OCI-LY3 (cell line): ENCODE results near the gene SH3BP2.
A peak's percentile ranks its signal among the peaks of the same experiment; 100 is the strongest.

Source experiments
- H2AFZ ChIP-seq: fragments of 200-600, 300-600 bp; shearing (Covaris generic); 2 replicates; pipeline ENCODE4 v1.6.0; 2014; ENCODE audit warnings: antibody characterized with exemption, low read depth, low read length
- H3K27ac ChIP-seq: fragments of 200-600, 300-600 bp; sonication (generic); 2 replicates; pipeline ENCODE4 v1.5.1; 2014; ENCODE audit warnings: mild to moderate bottlenecking, low read length, moderate library complexity, mixed read lengths
- H3K27me3 ChIP-seq: fragments of 200-600, 300-600 bp; sonication (generic); 2 replicates; pipeline ENCODE4 v1.6.1; 2014; ENCODE audit warnings: low read depth, low read length, mixed read lengths
- H3K36me3 ChIP-seq: fragments of 200-600, 300-600 bp; sonication (generic); replicated peaks from 2 replicates; pipeline ENCODE3; 2014; ENCODE audit warnings: low read depth, low read length, mixed read lengths
- H3K4me1 ChIP-seq: fragments of 300-600, 200-600 bp; sonication (generic); 2 replicates; pipeline ENCODE4 v1.6.1; 2014; ENCODE audit warnings: low read length, mixed read lengths
- H3K4me2 ChIP-seq: fragments of 200-600, 300-600 bp; sonication (generic); 2 replicates; pipeline ENCODE4 v1.6.1; 2014; ENCODE audit warnings: low read length, mixed read lengths
- H3K4me3 ChIP-seq: fragments of 300-600, 200-600 bp; sonication (generic); 2 replicates; pipeline ENCODE4 v1.5.1; 2014; ENCODE audit warnings: antibody characterized with exemption, mild to moderate bottlenecking, low read length, moderate library complexity
- H3K79me2 ChIP-seq: fragments of 300-600, 200-600 bp; shearing (Covaris generic); 2 replicates; pipeline ENCODE4 v1.6.1; 2014; ENCODE audit warnings: mild to moderate bottlenecking, low read length, mixed read lengths
- H3K9ac ChIP-seq: fragments of 300-600, 200-600 bp; shearing (Covaris generic); 2 replicates; pipeline ENCODE4 v1.6.0; 2014; ENCODE audit warnings: mild to moderate bottlenecking, low read length, moderate library complexity
- H3K9me3 ChIP-seq: fragments of 200-600, 300-600 bp; shearing (Covaris generic); 2 replicates; pipeline ENCODE4 v1.6.1; 2014; ENCODE audit warnings: low read length, mixed read lengths; ENCODE audit not compliant: insufficient read depth
- H4K20me1 ChIP-seq: fragments of 200-600, 300-600 bp; sonication (generic); 2 replicates; pipeline ENCODE4 v1.6.1; 2016; ENCODE audit warnings: low read length, mixed read lengths; ENCODE audit not compliant: insufficient read depth
- CTCF ChIP-seq: fragments of 200-600, 300-600 bp; sonication (generic); IDR thresholded peaks from 2 replicates; pipeline ENCODE4 v1.5.1; 2014; ENCODE audit warnings: antibody characterized with exemption, low read length, low read depth
- EZH2phosphoT487 ChIP-seq: fragments of 200-600 bp; shearing (Covaris generic); IDR thresholded peaks from 2 replicates; pipeline ENCODE4 v1.6.1; 2018; ENCODE audit warnings: antibody characterized with exemption, mixed run types, low read depth

The SH3BP2 gene

GRCh38 chr4:2791518-2792395 lies 1.1 kb upstream of the SH3BP2 start:
- Histone ChIP-seq H2AFZ (no peak overlapping the region), H3K4me1 (peaks cover 43% of the 10 kb centered on the region), H3K79me2 (no peaks in the 10 kb centered on the region), H3K9ac (no peak overlapping the region), H3K27me3 (no peaks in the 10 kb centered on the region), H3K36me3 (no peaks in the 10 kb centered on the region), H3K4me3 (no peak overlapping the region), H3K9me3 (no peaks in the 10 kb centered on the region), H3K4me2 (no peak overlapping the region), H3K27ac (no peak overlapping the region), H4K20me1 (no peaks in the 10 kb centered on the region)
- TF ChIP-seq CTCF (no peak), EZH2phosphoT487 (no peak)

GRCh38 chr4:2792396-2792710 lies 532 bp upstream of the SH3BP2 start:
- no peak overlapping the region for H2AFZ ChIP-seq
- no peak overlapping the region for H3K4me2 ChIP-seq
- H3K4me1 ChIP-seq = peaks cover 37% of the 10 kb centered on the region
- H3K9ac ChIP-seq = no peak overlapping the region
- no peak overlapping the region for H3K27ac ChIP-seq
- no peak for TF ChIP-seq EZH2phosphoT487
- no peak for TF ChIP-seq CTCF
- H4K20me1 ChIP-seq = no peaks in the 10 kb centered on the region
- no peaks in the 10 kb centered on the region for H3K9me3 ChIP-seq
- no peak overlapping the region for H3K4me3 ChIP-seq
- H3K36me3 ChIP-seq = no peaks in the 10 kb centered on the region
- H3K27me3 ChIP-seq = no peaks in the 10 kb centered on the region
- no peaks in the 10 kb centered on the region for H3K79me2 ChIP-seq

GRCh38 chr4:2793586-2794485 lies 951 bp downstream of the SH3BP2 start:
- Histone ChIP-seq H3K36me3 (no peaks in the 10 kb centered on the region), H3K9ac (peak overlapping the region; percentile 35; the same call in 1 of the 2 replicates), H2AFZ (no peak overlapping the region), H3K27ac (peak overlapping the region; percentile 2; the same call in 1 of the 2 replicates), H3K4me1 (peaks cover 43% of the 10 kb centered on the region), H4K20me1 (no peaks in the 10 kb centered on the region), H3K9me3 (no peaks in the 10 kb centered on the region), H3K27me3 (no peaks in the 10 kb centered on the region), H3K79me2 (no peaks in the 10 kb centered on the region), H3K4me3 (peak overlapping the region; percentile 70), H3K4me2 (peak overlapping the region; percentile 61)
- TF ChIP-seq EZH2phosphoT487 = no peak
- TF ChIP-seq CTCF = no peak
